Femur (tissue), 1 donor: ENCODE measurements around the gene STX2.
"Not testable (repeated sequence)": the region's sequence is repeated elsewhere in the genome, so short reads cannot be mapped to it uniquely, and the experiment has no call there.

Experiments used
- DNase-seq: peaks from one replicate; pipeline ENCODE4 v3.0.0-alpha.2; 2017

STX2 gene

DNA sequence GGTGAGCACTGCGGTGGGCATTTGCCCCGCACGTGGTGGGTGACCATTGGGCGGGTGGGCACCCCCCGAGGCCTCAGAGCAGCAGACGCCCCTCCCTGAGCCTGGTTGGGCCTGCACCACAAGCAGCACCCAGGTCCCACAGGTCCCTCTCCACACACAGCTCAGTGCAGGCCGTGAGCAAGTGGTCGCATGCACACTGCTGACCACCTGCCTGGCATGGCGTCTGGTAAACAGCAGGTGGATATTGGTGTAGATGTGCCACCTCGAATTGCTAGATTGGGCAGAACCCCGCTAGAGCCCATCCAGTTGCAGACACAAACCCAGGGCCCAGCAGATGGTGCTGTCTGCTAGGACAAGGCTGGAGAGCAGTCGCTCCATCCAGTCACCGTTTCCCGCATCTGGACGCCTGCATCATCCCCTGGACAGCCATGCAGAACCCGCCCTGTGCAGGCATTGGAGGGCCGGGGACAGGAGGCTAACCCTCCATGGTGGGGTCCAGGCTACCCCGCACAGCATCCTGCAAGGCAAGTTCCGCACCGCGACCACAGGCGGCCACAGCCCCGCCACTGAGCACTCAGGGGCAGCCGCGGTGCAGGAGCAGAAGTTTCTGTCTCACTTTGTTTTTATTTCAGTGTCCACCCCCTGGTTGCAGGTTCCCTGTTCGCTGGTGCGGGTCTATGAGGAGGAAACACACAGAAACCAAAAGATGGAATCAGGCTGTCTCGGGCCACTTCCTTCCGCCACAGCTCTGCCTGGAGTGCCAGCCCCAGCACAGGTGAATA lies 77.3 kb downstream of the STX2 start:
- DNase-seq: peak; percentile 69

DNA sequence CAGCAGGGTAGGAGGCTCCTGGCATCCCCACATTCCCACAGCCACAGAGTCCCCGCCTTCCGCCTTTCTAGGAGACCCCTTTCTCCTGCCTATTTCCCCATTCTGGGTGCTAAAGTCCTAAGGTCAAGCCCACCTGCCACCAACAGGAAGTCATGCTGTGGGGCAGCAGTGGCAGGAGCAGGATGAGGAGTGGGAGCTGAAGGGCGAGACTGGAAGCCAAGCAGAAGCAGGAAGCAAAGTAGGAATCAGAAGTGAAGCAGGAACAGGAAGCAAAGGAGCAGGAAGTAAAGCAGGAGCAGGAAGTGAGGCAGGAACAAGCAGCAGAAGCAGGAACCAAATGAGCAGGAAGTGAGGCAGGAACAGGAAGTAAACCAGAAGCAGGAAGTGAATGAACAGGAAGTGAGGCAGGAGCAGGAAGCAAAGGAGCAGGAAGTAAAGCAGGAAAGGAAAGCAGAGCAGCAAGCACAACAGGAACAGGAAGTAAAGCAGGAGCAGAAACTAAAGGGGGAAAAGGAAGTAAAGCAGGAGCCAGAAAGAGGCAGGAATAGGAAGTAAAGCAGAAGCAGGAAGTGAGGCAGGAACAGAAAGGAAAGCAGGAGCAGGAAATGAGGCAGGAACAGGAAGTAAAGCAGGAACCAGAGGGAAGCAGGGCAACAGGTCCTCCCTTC lies 84.7 kb downstream of the STX2 start:
- DNase-seq: no peak

DNA sequence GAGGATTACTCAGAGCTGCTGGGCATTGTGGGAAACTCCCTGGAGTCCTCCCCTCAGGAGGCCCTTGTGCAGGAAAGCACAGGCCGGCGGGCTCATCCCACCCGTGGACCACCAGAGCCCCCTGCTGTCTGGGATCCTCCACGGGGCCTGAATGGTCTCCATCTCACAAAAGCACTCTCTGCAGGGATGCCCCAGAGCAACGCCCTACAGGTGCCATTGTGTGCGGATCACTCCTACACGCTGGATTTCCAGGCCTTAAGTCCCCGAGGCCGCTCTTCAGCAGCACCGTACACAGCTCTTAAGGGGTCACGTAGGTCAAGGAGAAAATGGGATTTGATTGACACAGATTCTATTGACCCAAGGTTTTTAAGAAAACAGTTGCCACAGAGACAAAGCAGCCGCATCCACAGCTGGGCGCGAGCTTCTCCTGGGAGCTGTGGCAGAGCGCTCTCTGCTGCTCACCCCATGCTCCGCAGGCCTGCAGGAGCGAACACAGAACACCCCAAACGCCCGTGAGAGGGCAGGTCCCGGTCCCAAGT lies 86.3 kb downstream of the STX2 start:
- no peak for DNase-seq

DNA sequence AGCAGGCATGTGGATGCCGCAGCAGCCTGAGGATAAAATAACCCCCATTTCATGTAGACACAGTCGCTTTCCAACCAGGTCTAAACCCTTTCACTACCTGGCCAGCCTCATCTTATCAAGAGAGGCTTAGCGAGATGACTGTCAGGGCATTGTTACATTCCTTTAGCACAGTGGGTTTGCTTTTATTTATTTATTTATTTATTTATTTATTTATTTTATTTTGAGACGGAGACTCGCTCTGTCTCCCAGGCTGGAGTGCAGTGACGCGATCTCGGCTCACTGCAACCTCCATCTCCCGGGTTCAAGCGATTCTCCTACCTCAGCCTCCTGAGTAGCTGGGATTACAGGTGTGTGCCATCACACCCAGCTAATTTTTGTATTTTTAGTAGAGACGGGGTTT lies 87.0 kb downstream of the STX2 start:
- DNase-seq: not testable (repeated sequence)

DNA sequence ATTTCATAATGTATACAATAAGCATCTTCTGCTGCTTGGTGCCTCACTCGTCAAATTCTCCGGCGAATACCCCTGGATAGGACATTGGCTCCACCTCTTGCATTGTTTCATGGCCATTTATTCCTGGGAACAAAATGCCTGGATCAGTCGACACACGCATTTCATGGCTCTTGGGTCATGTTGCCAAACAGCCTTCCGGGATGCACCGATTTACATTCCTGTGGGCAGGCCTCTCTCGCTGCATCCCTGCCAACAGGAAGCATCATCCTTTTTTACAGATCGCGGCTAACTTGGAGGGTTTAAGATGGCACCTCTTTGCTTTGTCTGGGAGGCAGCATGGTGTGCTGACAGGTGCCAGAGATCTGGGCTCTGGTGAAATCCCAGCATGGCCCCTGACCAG lies 90.3 kb downstream of the STX2 start:
- no peak for DNase-seq

DNA sequence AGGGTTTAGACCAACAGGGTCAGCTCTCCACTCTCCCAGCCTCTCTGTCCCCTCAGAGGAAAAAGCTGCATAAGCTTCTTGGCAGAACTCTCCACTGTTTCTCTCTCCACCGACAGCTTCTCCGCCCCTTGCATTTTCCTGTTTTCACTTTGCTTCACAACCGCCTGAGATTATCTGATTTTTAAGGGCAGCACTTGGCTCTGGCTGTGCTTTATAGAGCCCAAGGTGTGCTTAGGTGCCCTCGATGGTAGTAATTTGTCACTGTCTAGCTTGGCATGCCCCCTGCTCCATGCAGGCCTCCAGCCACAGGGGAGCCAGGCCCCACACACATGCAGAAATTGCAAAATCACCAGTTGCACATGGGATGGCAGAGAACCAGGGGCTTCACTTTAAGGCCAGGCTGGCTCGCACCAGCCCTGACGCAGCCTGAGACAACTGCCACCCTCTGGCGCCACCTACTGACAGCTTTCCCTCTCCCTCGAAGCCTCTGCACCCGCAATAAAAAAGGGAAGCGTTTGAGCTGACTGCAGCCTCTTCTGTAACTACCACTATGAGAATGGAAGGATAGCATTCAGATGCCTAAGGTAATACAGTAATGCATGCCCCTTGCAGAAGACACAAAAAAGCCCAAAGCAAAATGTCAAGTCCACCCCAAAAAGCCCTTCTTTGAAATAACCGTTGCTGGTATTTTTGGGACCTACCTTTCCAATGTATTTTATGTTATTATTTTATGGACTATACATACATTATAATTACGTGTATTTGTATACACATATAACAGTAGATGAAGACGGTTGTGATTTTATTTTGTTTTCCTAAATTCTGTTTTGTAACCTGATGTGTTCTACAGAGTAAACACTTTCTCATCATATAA lies 90.9 kb downstream of the STX2 start:
- peak; percentile 87 for DNase-seq

DNA sequence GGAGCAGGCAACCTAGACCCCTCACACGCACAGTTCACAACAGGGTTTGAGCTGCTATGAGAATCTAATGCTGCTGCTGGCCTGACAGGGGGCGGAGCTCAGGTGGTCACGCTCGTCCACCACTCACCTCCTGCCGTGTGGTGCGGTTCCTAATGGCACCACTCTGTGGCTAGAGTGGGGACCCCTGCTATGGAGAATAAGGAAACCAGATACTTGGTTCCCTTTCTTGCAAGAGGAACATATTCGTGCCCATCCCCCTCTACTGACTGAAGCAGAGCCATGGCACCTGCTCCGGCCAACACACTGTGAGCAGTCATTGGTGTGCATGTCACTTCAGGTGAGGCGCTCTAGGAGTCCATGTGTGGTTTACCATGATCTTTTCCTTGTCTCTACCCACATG lies 92.5 kb downstream of the STX2 start:
- no peak for DNase-seq

DNA sequence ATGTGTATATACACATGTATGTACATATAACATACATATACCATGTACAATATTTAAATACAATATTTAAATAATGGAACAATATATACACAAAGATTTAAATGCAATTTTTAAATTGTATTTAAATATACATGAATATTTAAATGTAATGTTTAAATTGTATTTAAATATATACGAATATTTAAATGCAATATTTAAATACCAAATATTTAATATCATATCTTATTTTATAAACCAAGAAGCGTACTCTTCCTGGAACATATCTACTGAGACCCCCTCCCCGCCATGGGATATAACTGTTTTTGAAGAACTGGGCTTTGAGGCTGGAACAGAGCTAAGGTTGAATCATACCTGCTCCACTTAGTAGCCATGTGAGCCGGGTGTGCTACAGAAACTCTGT lies 93.1 kb downstream of the STX2 start:
- no peak for DNase-seq

DNA sequence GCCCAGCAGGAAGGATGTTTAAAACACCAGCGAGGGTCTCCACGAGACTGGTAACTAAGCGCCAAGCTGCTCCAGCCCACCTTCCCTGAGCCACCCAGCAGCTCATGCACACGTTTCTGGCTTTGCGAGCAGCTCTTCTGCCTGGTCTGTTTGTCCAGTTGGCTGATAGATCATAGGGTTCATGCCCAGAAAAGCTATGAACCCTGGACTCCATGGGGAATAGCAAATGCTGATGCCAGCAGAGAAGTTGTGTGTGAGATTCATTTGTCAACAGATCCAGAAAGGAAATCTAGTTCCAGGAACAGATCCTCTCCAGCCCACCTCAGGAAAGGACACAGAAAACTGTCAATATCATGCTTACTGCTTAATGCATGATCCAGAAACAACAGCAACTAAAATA lies 94.8 kb downstream of the STX2 start:
- DNase-seq: no peak

DNA sequence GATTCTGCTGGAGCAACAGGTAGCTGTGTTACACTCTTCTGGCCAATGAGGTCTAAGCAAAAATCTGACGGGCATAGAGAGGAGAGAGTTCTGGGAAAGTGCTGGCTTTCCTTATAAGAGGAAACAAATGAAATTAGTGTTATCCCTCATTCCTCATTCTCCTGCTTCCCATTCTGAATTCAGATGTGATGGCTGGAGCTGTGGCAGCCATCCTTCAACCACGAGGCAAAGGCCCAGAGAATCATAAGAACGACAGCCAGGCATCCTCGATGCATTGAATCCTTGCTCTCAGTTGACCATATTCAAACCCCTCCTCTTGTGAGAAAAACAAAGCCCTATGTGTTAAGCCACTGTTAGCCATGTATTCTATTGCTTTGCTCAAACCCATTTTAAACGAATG lies 95.4 kb downstream of the STX2 start:
- DNase-seq: no peak

DNA sequence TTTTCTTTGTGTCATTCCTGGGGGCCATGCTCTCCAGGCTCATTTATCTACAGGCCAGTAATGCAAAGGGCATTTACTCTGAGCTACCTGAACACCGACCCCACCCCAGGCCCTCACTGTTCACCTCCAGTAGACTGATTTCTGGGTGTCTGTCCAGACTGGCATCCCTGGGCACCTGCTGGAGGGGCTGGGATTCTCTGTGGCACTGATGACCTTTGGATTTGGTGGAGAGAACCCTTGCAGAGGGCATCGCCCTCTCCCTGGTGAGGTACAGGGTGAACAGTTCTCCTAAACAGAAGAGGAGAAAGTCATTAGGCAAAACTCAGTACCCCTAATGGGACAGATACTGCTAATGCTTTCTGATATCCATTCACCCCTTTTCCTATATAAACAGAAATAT lies 95.9 kb downstream of the STX2 start:
- DNase-seq: no peak

DNA sequence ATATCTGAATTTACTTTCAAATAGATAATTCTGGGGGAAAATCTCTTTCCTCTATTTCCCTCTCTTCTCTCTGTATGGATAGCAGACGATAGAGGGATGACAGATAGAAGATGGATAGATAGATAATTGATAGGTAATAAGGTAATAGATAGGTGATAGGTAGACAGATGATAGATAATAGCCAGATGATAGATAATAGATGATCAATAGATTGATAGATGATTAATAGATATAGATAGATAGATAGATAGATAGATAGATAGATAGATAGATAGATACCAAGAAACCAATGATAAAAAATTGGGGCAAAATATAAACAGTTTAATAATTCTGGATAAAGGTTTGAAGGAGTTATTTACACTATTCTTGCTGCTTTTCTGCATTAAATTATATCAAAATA lies 96.3 kb downstream of the STX2 start:
- DNase-seq: no peak

DNA sequence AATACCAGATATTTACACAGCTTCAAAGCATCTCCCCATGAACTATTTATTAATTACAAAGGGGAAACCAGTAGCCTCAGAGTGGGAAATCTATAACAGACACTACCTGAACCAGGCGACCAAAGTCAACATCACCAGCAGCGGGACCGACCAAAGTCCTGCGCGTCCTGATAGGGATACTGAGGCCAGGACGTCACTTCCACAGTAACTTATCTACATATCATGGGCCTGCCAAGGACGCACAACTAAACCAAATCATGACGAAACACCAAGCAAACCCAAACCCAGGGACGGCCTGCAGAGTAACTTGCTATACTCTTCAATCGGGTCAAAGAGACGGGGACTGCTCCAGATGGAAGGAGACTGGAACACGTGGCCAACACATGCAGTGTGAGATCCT lies 96.9 kb downstream of the STX2 start:
- no peak for DNase-seq
